ENCODE results near the gene SYPL2.
"Not testable (repeated sequence)": the region's sequence is repeated elsewhere in the genome, so short reads cannot be mapped to it uniquely, and the experiment has no call there.

GRCh38 chr1:109473284-109474057, 7.1 kb downstream of the SYPL2 start:
- TF ChIP-seq, protein P1, sequence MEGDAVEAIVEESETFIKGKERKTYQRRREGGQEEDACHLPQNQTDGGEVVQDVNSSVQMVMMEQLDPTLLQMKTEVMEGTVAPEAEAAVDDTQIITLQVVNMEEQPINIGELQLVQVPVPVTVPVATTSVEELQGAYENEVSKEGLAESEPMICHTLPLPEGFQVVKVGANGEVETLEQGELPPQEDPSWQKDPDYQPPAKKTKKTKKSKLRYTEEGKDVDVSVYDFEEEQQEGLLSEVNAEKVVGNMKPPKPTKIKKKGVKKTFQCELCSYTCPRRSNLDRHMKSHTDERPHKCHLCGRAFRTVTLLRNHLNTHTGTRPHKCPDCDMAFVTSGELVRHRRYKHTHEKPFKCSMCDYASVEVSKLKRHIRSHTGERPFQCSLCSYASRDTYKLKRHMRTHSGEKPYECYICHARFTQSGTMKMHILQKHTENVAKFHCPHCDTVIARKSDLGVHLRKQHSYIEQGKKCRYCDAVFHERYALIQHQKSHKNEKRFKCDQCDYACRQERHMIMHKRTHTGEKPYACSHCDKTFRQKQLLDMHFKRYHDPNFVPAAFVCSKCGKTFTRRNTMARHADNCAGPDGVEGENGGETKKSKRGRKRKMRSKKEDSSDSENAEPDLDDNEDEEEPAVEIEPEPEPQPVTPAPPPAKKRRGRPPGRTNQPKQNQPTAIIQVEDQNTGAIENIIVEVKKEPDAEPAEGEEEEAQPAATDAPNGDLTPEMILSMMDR (IDR thresholded peaks at IDR 0.05) = not testable (repeated sequence)
- not testable (repeated sequence) for TF ChIP-seq POLR2A (IDR thresholded peaks at IDR 0.05)

All from lower leg skin (tissue), 3 donors.